ENCODE results near the gene PRKCI. TPM values are rescaled to one million over a fixed set of nuclear protein-coding genes. Genes with fewer than 3 reads are reported as not detected.

PRKCI gene
- polyA plus RNA-seq, 1 donor, result 30.1 TPM

DNA sequence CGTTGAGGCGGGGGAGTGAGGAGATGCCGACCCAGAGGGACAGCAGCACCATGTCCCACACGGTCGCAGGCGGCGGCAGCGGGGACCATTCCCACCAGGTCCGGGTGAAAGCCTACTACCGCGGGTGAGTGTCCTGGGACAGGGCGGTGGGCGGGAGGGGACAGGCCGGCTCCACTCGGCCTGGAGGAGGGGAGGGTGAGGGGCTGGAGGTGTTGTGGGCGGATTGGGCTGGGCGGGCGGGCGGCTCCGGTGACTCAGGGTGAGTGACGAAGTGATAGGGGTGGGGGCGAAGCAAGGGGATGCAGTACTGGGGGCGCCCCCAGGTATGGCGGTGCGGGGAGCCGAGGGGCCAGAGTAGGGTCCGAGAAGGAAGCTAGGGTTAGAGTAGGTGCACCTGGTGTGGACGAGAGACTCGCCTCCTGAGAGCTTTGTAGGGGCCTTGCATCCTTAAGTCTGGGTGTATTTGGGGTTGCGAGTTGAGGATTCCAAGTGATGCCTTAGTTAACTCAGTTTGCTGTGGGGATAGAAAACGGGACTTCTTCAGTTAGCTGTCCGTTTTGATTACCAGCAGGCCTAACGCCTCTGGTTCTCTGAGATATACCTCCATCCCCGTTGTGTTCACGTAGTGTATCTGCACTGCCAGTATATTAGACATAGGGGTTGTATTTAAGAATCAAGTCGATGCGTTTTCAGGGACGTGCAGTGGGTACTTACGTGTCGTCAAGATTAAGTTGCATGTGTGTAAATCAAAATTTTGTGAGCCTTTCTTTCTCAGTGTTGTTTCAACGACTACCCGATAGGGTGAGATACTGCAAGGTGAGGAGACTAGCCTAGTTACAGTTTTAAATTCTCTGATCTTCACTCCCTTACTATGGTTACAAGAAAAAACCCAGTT lies 670 bp downstream of the PRKCI start:
- peak overlapping the region; percentile 88 for H3K27ac ChIP-seq (ENCODE audit: low read length)
- peak; percentile 33 to 66 for DNase-seq
- H3K27me3 ChIP-seq (ENCODE audit: control insufficient read depth, insufficient read depth, low read length), result no peaks in the 10 kb centered on the region
- H3K9me3 ChIP-seq (ENCODE audit: control insufficient read depth, low read depth, low read length), result peaks cover 7% of the 10 kb centered on the region
- no CpG with 5 or more reads among the region's 42 CpGs for WGBS (ENCODE audit: insufficient coverage, low lambda C conversion rate)
- no peaks in the 10 kb centered on the region for H3K4me1 ChIP-seq (ENCODE audit: control insufficient read depth, insufficient read depth, low read length)
- peak overlapping the region; percentile 85 for H3K4me3 ChIP-seq (ENCODE audit: low read length)
- no peaks in the 10 kb centered on the region for H3K36me3 ChIP-seq (ENCODE audit: control insufficient read depth, insufficient read depth, low read length)

DNA sequence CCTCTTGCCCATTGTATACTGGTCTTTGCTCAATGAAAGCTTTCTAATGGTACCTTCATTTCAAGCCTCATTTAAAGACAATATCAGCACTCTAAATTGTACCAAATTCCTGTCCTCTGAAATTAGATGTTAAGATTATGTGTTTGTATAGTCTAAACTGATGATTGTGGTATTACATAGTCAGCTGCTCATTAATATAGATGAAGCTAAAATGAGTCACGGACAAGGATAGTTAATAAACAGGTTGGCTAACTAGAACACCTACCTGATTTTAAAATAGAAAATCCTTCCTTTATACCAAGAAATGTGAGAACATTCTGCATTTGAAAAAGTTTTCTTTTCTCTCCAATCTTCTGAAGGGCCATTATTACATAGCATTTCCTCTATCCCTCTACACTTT lies 2.9 kb downstream of the PRKCI start:
- Histone ChIP-seq H3K27ac (ENCODE audit: low read length) (no peak overlapping the region), H3K4me3 (ENCODE audit: low read length) (no peak overlapping the region), H3K27me3 (ENCODE audit: control insufficient read depth, insufficient read depth, low read length) (no peaks in the 10 kb centered on the region), H3K4me1 (ENCODE audit: control insufficient read depth, insufficient read depth, low read length) (no peaks in the 10 kb centered on the region), H3K36me3 (ENCODE audit: control insufficient read depth, insufficient read depth, low read length) (no peaks in the 10 kb centered on the region), H3K9me3 (ENCODE audit: control insufficient read depth, low read depth, low read length) (no peaks in the 10 kb centered on the region)
- WGBS (ENCODE audit: insufficient coverage, low lambda C conversion rate), result 100% methylated on average over 1 of the region's 1 CpG
- no peak for DNase-seq

DNA sequence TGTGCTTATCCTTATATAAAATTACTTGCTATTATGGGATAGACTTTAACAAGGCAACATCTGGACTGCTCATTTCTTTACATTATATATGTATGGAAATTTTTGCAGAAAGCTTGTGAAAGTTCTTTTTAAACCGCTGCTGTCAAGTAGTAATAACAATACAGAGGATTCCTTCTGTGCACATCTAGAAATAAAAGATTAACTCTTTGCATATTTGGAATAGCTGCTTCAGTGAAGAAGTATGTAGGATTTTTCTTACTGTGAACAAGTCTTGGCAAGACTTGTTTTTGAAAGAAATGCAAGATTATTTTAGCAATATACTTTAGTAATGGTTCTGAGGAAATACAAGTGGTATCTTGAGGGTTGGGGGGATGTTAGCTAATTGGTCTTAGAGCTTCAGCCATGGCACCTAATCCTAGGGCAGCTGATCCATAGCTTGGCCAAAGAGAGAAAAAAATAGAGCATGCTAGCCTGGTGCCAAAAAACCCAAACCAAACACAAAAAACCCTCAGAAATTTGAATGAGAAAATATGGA lies 4.3 kb downstream of the PRKCI start:
- H3K4me1 ChIP-seq (ENCODE audit: control insufficient read depth, insufficient read depth, low read length), result no peaks in the 10 kb centered on the region
- H3K27ac ChIP-seq (ENCODE audit: low read length), result no peak overlapping the region
- H3K36me3 ChIP-seq (ENCODE audit: control insufficient read depth, insufficient read depth, low read length), result no peaks in the 10 kb centered on the region
- no peak overlapping the region for H3K4me3 ChIP-seq (ENCODE audit: low read length)
- 100% methylated on average over 1 of the region's 1 CpG for WGBS (ENCODE audit: insufficient coverage, low lambda C conversion rate)
- DNase-seq, result no peak
- no peaks in the 10 kb centered on the region for H3K9me3 ChIP-seq (ENCODE audit: control insufficient read depth, low read depth, low read length)
- H3K27me3 ChIP-seq (ENCODE audit: control insufficient read depth, insufficient read depth, low read length), result no peaks in the 10 kb centered on the region

DNA sequence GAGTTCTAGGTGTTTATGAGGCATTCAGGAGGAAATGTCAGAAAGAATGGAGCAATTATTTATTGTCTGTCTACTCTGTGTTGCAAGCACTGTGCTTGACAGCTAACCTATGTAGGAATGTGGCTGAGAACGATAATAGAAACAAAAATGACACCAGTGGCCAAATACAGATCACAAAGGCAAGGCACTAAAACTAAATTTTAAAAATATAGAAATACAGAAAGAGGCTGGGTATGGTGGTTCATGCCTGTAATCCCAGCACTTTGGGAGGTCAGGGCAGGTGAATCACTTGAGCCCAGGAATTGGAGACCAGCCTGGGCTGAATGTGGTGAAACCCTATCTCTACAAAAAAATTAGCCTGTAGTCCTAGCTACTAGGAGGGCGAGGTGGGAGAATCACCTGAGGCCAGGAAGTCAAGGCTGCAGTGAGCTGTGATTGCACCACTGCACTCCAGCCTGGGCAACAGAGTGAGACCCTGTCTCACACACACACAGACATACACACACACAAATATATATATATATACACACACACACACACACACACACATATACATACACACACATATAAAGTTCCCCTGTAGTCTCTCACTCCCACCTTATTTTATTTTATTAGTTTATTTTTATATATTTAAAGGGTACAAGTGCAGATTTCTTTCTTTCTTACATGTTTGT lies 6.0 kb downstream of the PRKCI start:
- Histone ChIP-seq H3K4me1 (ENCODE audit: control insufficient read depth, insufficient read depth, low read length) (no peaks in the 10 kb centered on the region), H3K4me3 (ENCODE audit: low read length) (no peak overlapping the region), H3K27ac (ENCODE audit: low read length) (no peak overlapping the region), H3K36me3 (ENCODE audit: control insufficient read depth, insufficient read depth, low read length) (no peaks in the 10 kb centered on the region), H3K9me3 (ENCODE audit: control insufficient read depth, low read depth, low read length) (no peaks in the 10 kb centered on the region), H3K27me3 (ENCODE audit: control insufficient read depth, insufficient read depth, low read length) (no peaks in the 10 kb centered on the region)
- DNase-seq, result no peak
- WGBS (ENCODE audit: insufficient coverage, low lambda C conversion rate), result 67% methylated on average over 1 of the region's 2 CpGs

DNA sequence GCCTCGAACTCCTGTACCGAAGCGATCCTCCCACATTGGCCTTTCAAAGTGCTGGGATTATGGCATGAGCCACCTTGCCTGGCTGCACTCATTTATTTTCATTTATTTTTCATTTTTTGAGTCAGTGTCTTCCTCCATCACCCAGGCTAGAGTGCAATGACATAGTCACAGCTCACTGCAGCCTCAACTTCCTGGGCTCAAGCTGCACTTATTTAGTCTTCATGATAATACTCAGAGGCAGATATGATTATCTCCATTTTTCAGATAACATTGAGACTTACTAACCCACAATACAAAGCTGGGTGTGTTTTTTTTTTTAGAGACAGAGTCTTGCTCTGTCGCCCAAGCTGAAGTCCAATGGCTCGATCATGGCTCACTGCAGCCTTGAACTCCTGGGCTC lies 10.0 kb downstream of the PRKCI start:
- no peaks in the 10 kb centered on the region for H3K4me1 ChIP-seq (ENCODE audit: control insufficient read depth, insufficient read depth, low read length)
- no peak overlapping the region for H3K4me3 ChIP-seq (ENCODE audit: low read length)
- DNase-seq, result peak in 1 of 2 donors; percentile 32
- H3K27ac ChIP-seq (ENCODE audit: low read length), result peak overlapping the region; percentile 19
- no peaks in the 10 kb centered on the region for H3K27me3 ChIP-seq (ENCODE audit: control insufficient read depth, insufficient read depth, low read length)
- no peaks in the 10 kb centered on the region for H3K9me3 ChIP-seq (ENCODE audit: control insufficient read depth, low read depth, low read length)
- H3K36me3 ChIP-seq (ENCODE audit: control insufficient read depth, insufficient read depth, low read length), result peaks cover 15% of the 10 kb centered on the region
- WGBS (ENCODE audit: insufficient coverage, low lambda C conversion rate), result 100% methylated on average over 2 of the region's 5 CpGs

DNA sequence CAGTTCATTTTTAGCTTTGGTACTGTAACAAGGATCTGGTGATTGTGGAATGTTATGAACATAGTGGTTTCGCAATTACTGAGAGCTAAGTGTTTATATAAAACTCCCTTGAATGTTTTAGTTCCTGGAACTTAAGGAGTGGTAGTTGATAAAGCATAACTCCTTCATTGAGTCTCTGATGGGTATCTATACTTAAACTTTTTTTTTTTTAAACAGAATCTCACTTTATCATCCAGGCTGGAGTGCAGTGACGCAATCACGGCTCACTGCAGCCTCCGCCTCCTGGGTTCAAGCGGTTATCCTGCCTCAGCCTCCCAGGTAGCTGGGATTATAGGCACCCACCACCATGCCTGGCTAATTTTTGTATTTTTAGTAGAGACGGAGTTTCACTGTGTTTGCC lies 11.3 kb downstream of the PRKCI start:
- no peak overlapping the region for H3K27ac ChIP-seq (ENCODE audit: low read length)
- no CpG with 5 or more reads among the region's 6 CpGs for WGBS (ENCODE audit: insufficient coverage, low lambda C conversion rate)

DNA sequence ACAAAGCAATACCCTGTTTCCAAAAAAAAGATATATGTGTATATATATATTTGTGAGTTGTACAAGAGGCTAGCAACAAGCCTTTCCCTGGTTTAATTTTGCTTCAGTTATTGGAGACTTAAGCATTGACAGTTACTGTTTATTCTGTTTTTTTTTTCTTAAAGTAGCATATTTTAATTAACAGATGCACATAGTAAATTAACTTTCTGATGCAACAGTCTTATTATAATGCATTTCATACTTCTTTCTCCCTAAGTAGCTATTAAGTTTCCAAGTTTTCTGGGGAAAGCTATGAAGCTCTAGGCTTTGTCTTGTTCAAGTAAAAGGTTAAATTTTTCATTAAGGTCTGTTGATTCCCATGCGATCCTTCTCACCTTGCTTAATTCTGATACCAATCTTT lies 17.9 kb downstream of the PRKCI start:
- Histone ChIP-seq H3K36me3 (ENCODE audit: control insufficient read depth, insufficient read depth, low read length) (peaks cover 22% of the 10 kb centered on the region), H3K27me3 (ENCODE audit: control insufficient read depth, insufficient read depth, low read length) (no peaks in the 10 kb centered on the region), H3K4me3 (ENCODE audit: low read length) (no peak overlapping the region), H3K9me3 (ENCODE audit: control insufficient read depth, low read depth, low read length) (no peaks in the 10 kb centered on the region), H3K4me1 (ENCODE audit: control insufficient read depth, insufficient read depth, low read length) (no peaks in the 10 kb centered on the region), H3K27ac (ENCODE audit: low read length) (no peak overlapping the region)
- no peak for DNase-seq
- WGBS (ENCODE audit: insufficient coverage, low lambda C conversion rate), result 83% methylated on average over 1 of the region's 1 CpG

More for the DNA sequence above, 11.3 kb downstream of the PRKCI start:
- no peaks in the 10 kb centered on the region for H3K27me3 ChIP-seq (ENCODE audit: control insufficient read depth, insufficient read depth, low read length)
- H3K4me1 ChIP-seq (ENCODE audit: control insufficient read depth, insufficient read depth, low read length), result no peaks in the 10 kb centered on the region
- H3K9me3 ChIP-seq (ENCODE audit: control insufficient read depth, low read depth, low read length), result no peaks in the 10 kb centered on the region
- DNase-seq, result peak; percentile 33 to 60
- H3K36me3 ChIP-seq (ENCODE audit: control insufficient read depth, insufficient read depth, low read length), result peaks cover 15% of the 10 kb centered on the region
- no peak overlapping the region for H3K4me3 ChIP-seq (ENCODE audit: low read length)

DNA sequence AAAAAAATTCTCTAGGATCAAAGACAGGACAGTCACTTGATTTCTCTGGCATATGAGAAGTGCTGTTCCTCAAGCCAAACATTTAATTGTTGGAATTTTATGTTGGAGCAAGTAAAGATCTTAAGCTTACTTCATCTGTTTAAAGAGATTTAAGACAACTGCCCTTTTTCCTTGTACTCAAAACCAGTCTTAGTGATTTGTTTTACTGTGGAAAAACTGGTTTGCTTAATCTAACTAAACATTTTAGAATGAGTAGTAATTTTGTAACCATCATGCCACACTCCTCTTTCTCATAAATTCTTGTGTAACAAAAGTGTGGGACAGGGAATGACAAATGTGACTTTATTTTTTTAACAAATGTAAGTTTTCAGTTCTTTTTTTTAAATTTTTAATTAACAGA lies 18.4 kb downstream of the PRKCI start:
- H3K27ac ChIP-seq (ENCODE audit: low read length), result no peak overlapping the region
- H3K4me3 ChIP-seq (ENCODE audit: low read length), result no peak overlapping the region
- no peak for DNase-seq
- no peaks in the 10 kb centered on the region for H3K27me3 ChIP-seq (ENCODE audit: control insufficient read depth, insufficient read depth, low read length)
- no peaks in the 10 kb centered on the region for H3K4me1 ChIP-seq (ENCODE audit: control insufficient read depth, insufficient read depth, low read length)
- peaks cover 20% of the 10 kb centered on the region for H3K36me3 ChIP-seq (ENCODE audit: control insufficient read depth, insufficient read depth, low read length)
- H3K9me3 ChIP-seq (ENCODE audit: control insufficient read depth, low read depth, low read length), result no peaks in the 10 kb centered on the region

DNA sequence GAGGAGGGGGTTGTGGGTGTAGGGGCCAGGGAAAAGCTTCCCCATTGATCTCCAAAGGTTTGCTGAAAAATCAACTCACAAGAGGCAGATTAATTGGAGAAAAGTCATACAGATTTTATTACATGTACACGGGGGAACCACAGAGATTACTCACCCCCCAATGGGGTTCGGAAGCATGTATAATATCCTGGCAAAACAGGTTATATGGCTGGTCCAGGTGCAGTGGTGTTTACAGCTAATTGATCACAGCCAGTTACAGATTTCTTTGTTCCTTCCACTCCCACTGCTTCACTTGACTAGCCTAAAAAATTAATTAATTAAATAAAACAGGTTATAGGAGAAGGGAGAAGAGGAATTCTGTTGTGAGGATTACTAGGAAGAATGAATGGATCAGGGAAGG lies 22.4 kb downstream of the PRKCI start:
- no CpG with 5 or more reads among the region's 2 CpGs for WGBS (ENCODE audit: insufficient coverage, low lambda C conversion rate)
- H3K27ac ChIP-seq (ENCODE audit: low read length), result no peak overlapping the region
- H3K36me3 ChIP-seq (ENCODE audit: control insufficient read depth, insufficient read depth, low read length), result peaks cover 7% of the 10 kb centered on the region
- no peaks in the 10 kb centered on the region for H3K4me1 ChIP-seq (ENCODE audit: control insufficient read depth, insufficient read depth, low read length)
- no peak for DNase-seq
- no peaks in the 10 kb centered on the region for H3K9me3 ChIP-seq (ENCODE audit: control insufficient read depth, low read depth, low read length)
- H3K27me3 ChIP-seq (ENCODE audit: control insufficient read depth, insufficient read depth, low read length), result no peaks in the 10 kb centered on the region
- H3K4me3 ChIP-seq (ENCODE audit: low read length), result no peak overlapping the region

DNA sequence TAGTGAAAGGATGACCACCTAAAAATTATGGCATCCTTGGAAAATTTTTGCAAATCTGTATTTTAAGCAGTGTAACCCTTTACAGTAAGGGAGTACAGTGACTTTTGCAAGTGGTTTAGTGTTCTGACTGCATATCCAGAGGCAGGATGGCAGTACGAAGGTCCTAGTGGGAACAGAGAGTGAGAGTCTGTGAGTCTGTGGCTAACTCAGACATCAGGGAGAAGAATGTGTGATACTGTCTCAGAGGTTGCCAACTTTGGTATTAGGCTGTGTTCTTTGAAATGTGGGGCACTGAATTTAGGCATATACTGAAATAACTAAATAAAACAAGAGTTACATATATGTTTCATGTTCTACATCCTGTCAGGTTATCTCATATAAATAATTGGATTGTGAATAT lies 25.7 kb downstream of the PRKCI start:
- Histone ChIP-seq H3K9me3 (ENCODE audit: control insufficient read depth, low read depth, low read length) (no peaks in the 10 kb centered on the region), H3K27ac (ENCODE audit: low read length) (no peak overlapping the region), H3K4me3 (ENCODE audit: low read length) (no peak overlapping the region), H3K27me3 (ENCODE audit: control insufficient read depth, insufficient read depth, low read length) (no peaks in the 10 kb centered on the region), H3K4me1 (ENCODE audit: control insufficient read depth, insufficient read depth, low read length) (no peaks in the 10 kb centered on the region), H3K36me3 (ENCODE audit: control insufficient read depth, insufficient read depth, low read length) (peaks cover 2% of the 10 kb centered on the region)
- DNase-seq, result no peak
- WGBS (ENCODE audit: insufficient coverage, low lambda C conversion rate), result no CpG with 5 or more reads among the region's 1 CpG

All from large intestine (tissue), 3 donors.